WTC11 (cell line): Measurements from ENCODE around the gene ZMPSTE24. TPM values are rescaled to one million over a fixed set of nuclear protein-coding genes. Genes with fewer than 3 reads are reported as not detected.

ENCODE experiments used
- ATAC-seq: fragments of 200-7000 bp; cut with Tn5 transposase; 2 replicates; pipeline ENCODE4 v1.10.0; 2021; ENCODE audit warnings: mild to moderate bottlenecking, moderate library complexity
- Bru-seq: library from RNA; stranded (reverse); fragments of 400-500 nt; gene quantifications from one replicate; lab custom pipeline; 2021; lab: Mats Ljungman, UMichigan
- CTCF ChIA-PET: fragments of 300-600 bp; sonication (Branson Sonifier 250); formaldehyde crosslinking; loops from one replicate; lab custom pipeline; 2021; ENCODE audit warnings: antibody characterized with exemption; lab: Charles Lee
- POLR2A ChIA-PET: fragments of 350-600 bp; sonication (Branson Sonifier 250); formaldehyde crosslinking; loops from one replicate; lab custom pipeline; 2021; ENCODE audit warnings: antibody characterized with exemption; lab: Charles Lee
- DNase-seq: peaks from one replicate; pipeline ENCODE4 v3.0.0; 2021; ENCODE audit warnings: low spot score
- H3K27ac Mint-ChIP-seq: 2 replicates; pipeline ENCODE4 v1.8.0; 2021; ENCODE audit warnings: mixed read lengths
- H3K27me3 Mint-ChIP-seq: 2 replicates; pipeline ENCODE4 v1.8.0; 2021; ENCODE audit warnings: low read depth, mild to moderate bottlenecking, moderate library complexity, mixed read lengths
- H3K36me3 Mint-ChIP-seq: 2 replicates; pipeline ENCODE4 v1.8.0; 2021; ENCODE audit warnings: mixed read lengths
- H3K4me1 Mint-ChIP-seq: 2 replicates; pipeline ENCODE4 v1.8.0; 2022; ENCODE audit warnings: mixed read lengths
- H3K4me3 Mint-ChIP-seq: 2 replicates; pipeline ENCODE4 v1.8.0; 2021; ENCODE audit warnings: mild to moderate bottlenecking, moderate library complexity, mixed read lengths
- H3K9me3 Mint-ChIP-seq: 2 replicates; pipeline ENCODE4 v1.8.0; 2021; ENCODE audit warnings: mixed read lengths
- EMX1 ChIP-seq: fragments of 250-450 bp; sonication (Bioruptor Pico); IDR thresholded peaks from 2 replicates; pipeline ENCODE4 v1.8.0; 2021; ENCODE audit warnings: mild to moderate bottlenecking
- FOXK1 ChIP-seq: sonication (generic); formaldehyde crosslinking; IDR thresholded peaks from 2 replicates; pipeline ENCODE4 v1.8.0; 2022; ENCODE audit warnings: mild to moderate bottlenecking, moderate library complexity, missing genetic modification reagents
- FOXP1 ChIP-seq: sonication (generic); formaldehyde crosslinking; IDR thresholded peaks from 2 replicates; pipeline ENCODE4 v1.8.0; 2022; ENCODE audit warnings: missing genetic modification reagents, mild to moderate bottlenecking, moderate library complexity, borderline replicate concordance
- GRHL2 ChIP-seq: fragments of 250-450 bp; sonication (Bioruptor Pico); IDR thresholded peaks from 2 replicates; pipeline ENCODE4 v1.8.0; 2022; ENCODE audit warnings: mild to moderate bottlenecking, moderate library complexity; ENCODE audit not compliant: insufficient replicate concordance, severe bottlenecking
- JAZF1 ChIP-seq: fragments of 250-450 bp; sonication (Bioruptor Pico); IDR thresholded peaks from 2 replicates; pipeline ENCODE4 v1.9.0; 2021; ENCODE audit warnings: moderate library complexity, mild to moderate bottlenecking, inconsistent platforms
- JUN ChIP-seq: sonication (generic); formaldehyde crosslinking; IDR thresholded peaks from 2 replicates; pipeline ENCODE4 v1.8.0; 2023; ENCODE audit warnings: mild to moderate bottlenecking, missing genetic modification reagents
- MYBL2 ChIP-seq: sonication (generic); formaldehyde crosslinking; IDR thresholded peaks from 2 replicates; pipeline ENCODE4 v1.8.1; 2023; ENCODE audit warnings: mild to moderate bottlenecking, moderate library complexity, missing genetic modification reagents
- NR2C2 ChIP-seq: sonication (generic); formaldehyde crosslinking; IDR thresholded peaks from 2 replicates; pipeline ENCODE4 v1.8.0; 2022; ENCODE audit warnings: mild to moderate bottlenecking, missing genetic modification reagents
- OVOL2 ChIP-seq: fragments of 250-450 bp; sonication (Bioruptor Pico); IDR thresholded peaks from 2 replicates; pipeline ENCODE4 v1.9.0; 2021; ENCODE audit warnings: mild to moderate bottlenecking, borderline replicate concordance
- PRRX2 ChIP-seq: fragments of 250-450 bp; sonication (Bioruptor Pico); IDR thresholded peaks from 2 replicates; pipeline ENCODE4 v1.8.0; 2021; ENCODE audit warnings: mild to moderate bottlenecking
- SMAD3 ChIP-seq: sonication (generic); formaldehyde crosslinking; IDR thresholded peaks from 2 replicates; pipeline ENCODE4 v1.8.0; 2022; ENCODE audit warnings: missing genetic modification reagents, mild to moderate bottlenecking, borderline replicate concordance
- SP1 ChIP-seq: sonication (generic); formaldehyde crosslinking; conservative IDR thresholded peaks from 2 replicates; pipeline ENCODE4 v1.8.1; 2022; ENCODE audit warnings: missing genetic modification reagents
- TCF7 ChIP-seq: sonication (generic); formaldehyde crosslinking; IDR thresholded peaks from 2 replicates; pipeline ENCODE4 v1.8.0; 2022; ENCODE audit warnings: mild to moderate bottlenecking, low read depth, missing genetic modification reagents, moderate library complexity
- ZNF232 ChIP-seq: sonication (generic); formaldehyde crosslinking; IDR thresholded peaks from 2 replicates; pipeline ENCODE4 v1.8.0; 2022; ENCODE audit warnings: mild to moderate bottlenecking, missing genetic modification reagents
- ZNF396 ChIP-seq: fragments of 250-450 bp; sonication (Bioruptor Pico); IDR thresholded peaks from 2 replicates; pipeline ENCODE4 v1.8.0; 2021; ENCODE audit warnings: mild to moderate bottlenecking, moderate library complexity, borderline replicate concordance
- long read RNA-seq, 3 experiments: library from RNA in 1 of 3; library from capped mRNA in 1 of 3; library from polyadenylated mRNA in 1 of 3; unstranded in 2 of 3; stranded (forward) in 1 of 3; transcript quantifications; one replicate each; pipeline ENCODE4 v2.0.0, GENCODE V29; 2021
- total RNA-seq: library from RNA; stranded (reverse); gene quantifications from 3 replicates; pipeline ENCODE4 v1.2.3, GENCODE V29; 2021
- TF ChIP-seq, protein P1 (sequence below): fragments of 250-450 bp; sonication (Bioruptor Pico); IDR thresholded peaks from 2 replicates; pipeline ENCODE4 v1.9.0; 2021; ENCODE audit warnings: mild to moderate bottlenecking, borderline replicate concordance
- TF ChIP-seq, protein P2 (sequence below): fragments of 250-450 bp; sonication (Bioruptor Pico); IDR thresholded peaks from 2 replicates; pipeline ENCODE4 v1.9.0; 2021; ENCODE audit warnings: mild to moderate bottlenecking
- TF ChIP-seq, protein P3 (sequence below): sonication (generic); formaldehyde crosslinking; IDR thresholded peaks from 2 replicates; pipeline ENCODE4 v1.8.1; 2022; ENCODE audit warnings: mild to moderate bottlenecking, moderate library complexity, missing genetic modification reagents
- TF ChIP-seq, protein P4 (sequence below): fragments of 250-450 bp; sonication (Bioruptor Pico); conservative IDR thresholded peaks from 2 replicates; pipeline ENCODE4 v1.9.0; 2021; ENCODE audit warnings: mild to moderate bottlenecking
- TF ChIP-seq, protein P5 (sequence below): sonication (generic); formaldehyde crosslinking; IDR thresholded peaks from 2 replicates; pipeline ENCODE4 v1.8.0; 2023; ENCODE audit warnings: missing genetic modification reagents, mild to moderate bottlenecking, borderline replicate concordance

Gene ZMPSTE24
- total RNA-seq: 27.0 to 31.7 TPM (median 28.9 TPM) in 3 replicates
- percentile 82 among the genes with signal in this experiment for Bru-seq, nascent RNA
- long read RNA-seq, experiment 1, transcript ZMPSTE24-201 (10 exons, 3,108 nt): major isoform, 433 of 496 reads
- long read RNA-seq, experiment 1, partial matches to known transcripts: 23 of 496 reads
- long read RNA-seq, experiment 1, other reads (novel, unspliced or antisense): 36 of 496 reads
- long read RNA-seq, experiment 2, transcript ZMPSTE24-201 (10 exons, 3,108 nt): major isoform, 24 of 47 reads
- long read RNA-seq, experiment 2, partial matches to known transcripts: 7 of 47 reads
- long read RNA-seq, experiment 2, other reads (novel, unspliced or antisense): 16 of 47 reads
- long read RNA-seq, experiment 3, transcript ZMPSTE24-201 (10 exons, 3,108 nt): major isoform, 141 of 152 reads
- long read RNA-seq, experiment 3, partial matches to known transcripts: 2 of 152 reads
- long read RNA-seq, experiment 3, other reads (novel, unspliced or antisense): 9 of 152 reads

DNA sequence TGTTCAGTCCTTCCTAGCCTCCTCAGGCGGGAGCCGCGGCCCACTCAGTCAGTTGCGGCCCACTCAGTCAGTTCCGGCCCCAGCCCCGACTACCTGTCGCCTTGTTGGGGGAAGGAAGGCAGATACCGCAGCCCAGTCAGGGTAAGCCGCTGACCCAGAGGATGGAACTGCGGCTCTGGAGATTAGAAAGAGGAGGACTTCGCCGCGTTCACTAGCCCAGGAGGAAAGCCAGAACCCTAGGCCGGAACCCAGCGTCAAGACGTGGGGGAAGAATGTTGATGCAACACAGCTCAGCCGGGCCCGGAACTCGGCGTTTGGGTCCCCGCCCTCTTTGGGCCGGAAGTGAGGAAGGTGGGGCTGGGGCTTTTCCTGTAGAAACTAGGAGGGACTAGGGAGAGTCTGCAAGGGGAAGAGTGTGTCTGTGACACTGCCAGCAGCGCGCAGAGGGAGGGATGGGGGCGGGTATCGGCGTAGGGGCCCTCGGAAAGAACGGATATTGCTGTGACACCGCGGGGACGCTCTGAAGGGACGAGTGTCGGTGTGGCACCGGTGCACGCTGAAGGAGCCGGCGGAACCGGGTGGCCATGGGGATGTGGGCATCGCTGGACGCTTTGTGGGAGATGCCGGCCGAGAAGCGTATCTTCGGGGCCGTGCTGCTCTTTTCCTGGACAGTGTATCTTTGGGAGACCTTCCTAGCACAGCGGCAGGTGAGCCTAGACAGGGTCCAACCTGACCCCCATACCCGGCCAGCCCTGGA, at the start of gene ZMPSTE24:
TSS of gene ZMPSTE24 (plus strand) at position 549 of the 757 bp plus-strand sequence. CDS start at position 585, 36 bp downstream.
- peak; percentile 97 for DNase-seq
- Mint-ChIP-seq H3K9me3 (no peaks in the 10 kb centered on the region), H3K4me3 (peak within 1 kb of the TSS; percentile 99), H3K27ac (peak within 1 kb of the TSS; percentile 100), H3K27me3 (no peaks in the 10 kb centered on the region), H3K4me1 (peaks cover 6% of the 10 kb centered on the region), H3K36me3 (peaks cover 27% of the 10 kb centered on the region)
- CTCF ChIA-PET: interaction anchor here (1.2 to 1.7 kb wide), 4 partner anchors 57 to 114 kb away, joined by 3 to 12 read pairs (median 6); no protein-coding TSS in a partner anchor
- POLR2A ChIA-PET: interaction anchor here (0.6 to 0.7 kb wide), 3 partner anchors 11 to 276 kb away, joined by 3 to 4 read pairs (median 4); no protein-coding TSS in a partner anchor
- peak; percentile 97 for ATAC-seq
- TF ChIP-seq GRHL2 (no peak), NR2C2 (CRISPR knock-in tag) (no peak), MYBL2 (0 out of 2 replicates have a peak, but pooled peaks have one; percentile 23), FOXP1 (CRISPR knock-in tag) (peak; percentile 30; the same call in 1 of the 2 replicates), EMX1 (CRISPR knock-in tag) (no peak), TCF7 (CRISPR knock-in tag) (no peak), JAZF1 (no peak), SMAD3 (CRISPR knock-in tag) (peak; percentile 57; the same call in 1 of the 2 replicates), FOXK1 (CRISPR knock-in tag) (peak; percentile 89), SP1 (peak; percentile 92), JUN (CRISPR knock-in tag) (peak; percentile 58; the same call in 1 of the 2 replicates), ZNF396 (no peak), ZNF232 (CRISPR knock-in tag) (peak; percentile 90), OVOL2 (no peak), PRRX2 (no peak)
- TF ChIP-seq, protein P1, sequence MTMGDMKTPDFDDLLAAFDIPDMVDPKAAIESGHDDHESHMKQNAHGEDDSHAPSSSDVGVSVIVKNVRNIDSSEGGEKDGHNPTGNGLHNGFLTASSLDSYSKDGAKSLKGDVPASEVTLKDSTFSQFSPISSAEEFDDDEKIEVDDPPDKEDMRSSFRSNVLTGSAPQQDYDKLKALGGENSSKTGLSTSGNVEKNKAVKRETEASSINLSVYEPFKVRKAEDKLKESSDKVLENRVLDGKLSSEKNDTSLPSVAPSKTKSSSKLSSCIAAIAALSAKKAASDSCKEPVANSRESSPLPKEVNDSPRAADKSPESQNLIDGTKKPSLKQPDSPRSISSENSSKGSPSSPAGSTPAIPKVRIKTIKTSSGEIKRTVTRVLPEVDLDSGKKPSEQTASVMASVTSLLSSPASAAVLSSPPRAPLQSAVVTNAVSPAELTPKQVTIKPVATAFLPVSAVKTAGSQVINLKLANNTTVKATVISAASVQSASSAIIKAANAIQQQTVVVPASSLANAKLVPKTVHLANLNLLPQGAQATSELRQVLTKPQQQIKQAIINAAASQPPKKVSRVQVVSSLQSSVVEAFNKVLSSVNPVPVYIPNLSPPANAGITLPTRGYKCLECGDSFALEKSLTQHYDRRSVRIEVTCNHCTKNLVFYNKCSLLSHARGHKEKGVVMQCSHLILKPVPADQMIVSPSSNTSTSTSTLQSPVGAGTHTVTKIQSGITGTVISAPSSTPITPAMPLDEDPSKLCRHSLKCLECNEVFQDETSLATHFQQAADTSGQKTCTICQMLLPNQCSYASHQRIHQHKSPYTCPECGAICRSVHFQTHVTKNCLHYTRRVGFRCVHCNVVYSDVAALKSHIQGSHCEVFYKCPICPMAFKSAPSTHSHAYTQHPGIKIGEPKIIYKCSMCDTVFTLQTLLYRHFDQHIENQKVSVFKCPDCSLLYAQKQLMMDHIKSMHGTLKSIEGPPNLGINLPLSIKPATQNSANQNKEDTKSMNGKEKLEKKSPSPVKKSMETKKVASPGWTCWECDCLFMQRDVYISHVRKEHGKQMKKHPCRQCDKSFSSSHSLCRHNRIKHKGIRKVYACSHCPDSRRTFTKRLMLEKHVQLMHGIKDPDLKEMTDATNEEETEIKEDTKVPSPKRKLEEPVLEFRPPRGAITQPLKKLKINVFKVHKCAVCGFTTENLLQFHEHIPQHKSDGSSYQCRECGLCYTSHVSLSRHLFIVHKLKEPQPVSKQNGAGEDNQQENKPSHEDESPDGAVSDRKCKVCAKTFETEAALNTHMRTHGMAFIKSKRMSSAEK (CRISPR knock-in tag): no peak
- TF ChIP-seq, protein P2, sequence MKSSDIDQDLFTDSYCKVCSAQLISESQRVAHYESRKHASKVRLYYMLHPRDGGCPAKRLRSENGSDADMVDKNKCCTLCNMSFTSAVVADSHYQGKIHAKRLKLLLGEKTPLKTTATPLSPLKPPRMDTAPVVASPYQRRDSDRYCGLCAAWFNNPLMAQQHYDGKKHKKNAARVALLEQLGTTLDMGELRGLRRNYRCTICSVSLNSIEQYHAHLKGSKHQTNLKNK (CRISPR knock-in tag): no peak
- TF ChIP-seq, protein P3, sequence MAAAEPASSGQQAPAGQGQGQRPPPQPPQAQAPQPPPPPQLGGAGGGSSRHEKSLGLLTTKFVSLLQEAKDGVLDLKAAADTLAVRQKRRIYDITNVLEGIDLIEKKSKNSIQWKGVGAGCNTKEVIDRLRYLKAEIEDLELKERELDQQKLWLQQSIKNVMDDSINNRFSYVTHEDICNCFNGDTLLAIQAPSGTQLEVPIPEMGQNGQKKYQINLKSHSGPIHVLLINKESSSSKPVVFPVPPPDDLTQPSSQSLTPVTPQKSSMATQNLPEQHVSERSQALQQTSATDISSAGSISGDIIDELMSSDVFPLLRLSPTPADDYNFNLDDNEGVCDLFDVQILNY (CRISPR knock-in tag): no peak; the same call in 1 of the 2 replicates
- TF ChIP-seq, protein P4, sequence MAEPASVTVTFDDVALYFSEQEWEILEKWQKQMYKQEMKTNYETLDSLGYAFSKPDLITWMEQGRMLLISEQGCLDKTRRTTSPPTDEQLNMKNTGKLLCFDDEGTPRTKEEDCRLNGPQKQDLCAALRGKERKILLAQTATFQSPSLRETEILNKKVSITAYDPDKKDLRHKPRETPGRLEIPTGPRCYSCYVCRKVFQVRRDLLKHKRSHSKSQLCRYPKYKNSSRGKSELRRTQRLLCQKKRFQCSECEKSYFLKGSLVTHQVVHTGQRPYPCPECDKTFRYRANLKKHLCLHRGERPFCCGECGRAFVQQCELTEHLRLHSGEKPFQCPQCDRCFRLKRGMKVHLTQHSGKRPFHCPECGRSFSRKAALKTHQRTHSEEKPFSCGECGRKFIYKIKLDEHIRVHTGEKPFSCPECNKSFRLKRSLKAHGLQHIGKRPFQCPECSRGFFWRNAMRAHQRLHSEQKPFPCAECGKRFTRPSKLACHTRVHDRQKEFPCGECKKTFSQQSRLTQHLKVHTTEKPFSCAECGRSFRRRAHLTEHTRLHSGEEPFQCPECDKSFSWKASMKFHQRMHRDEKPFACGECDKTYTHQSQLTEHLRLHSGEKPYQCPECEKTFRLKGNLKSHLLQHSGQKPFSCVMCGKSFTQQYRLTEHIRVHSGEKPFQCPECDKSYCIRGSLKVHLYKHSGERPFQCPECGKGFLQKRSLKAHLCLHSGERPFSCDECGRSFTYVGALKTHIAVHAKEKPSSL (CRISPR knock-in tag): no peak
- TF ChIP-seq, protein P5, sequence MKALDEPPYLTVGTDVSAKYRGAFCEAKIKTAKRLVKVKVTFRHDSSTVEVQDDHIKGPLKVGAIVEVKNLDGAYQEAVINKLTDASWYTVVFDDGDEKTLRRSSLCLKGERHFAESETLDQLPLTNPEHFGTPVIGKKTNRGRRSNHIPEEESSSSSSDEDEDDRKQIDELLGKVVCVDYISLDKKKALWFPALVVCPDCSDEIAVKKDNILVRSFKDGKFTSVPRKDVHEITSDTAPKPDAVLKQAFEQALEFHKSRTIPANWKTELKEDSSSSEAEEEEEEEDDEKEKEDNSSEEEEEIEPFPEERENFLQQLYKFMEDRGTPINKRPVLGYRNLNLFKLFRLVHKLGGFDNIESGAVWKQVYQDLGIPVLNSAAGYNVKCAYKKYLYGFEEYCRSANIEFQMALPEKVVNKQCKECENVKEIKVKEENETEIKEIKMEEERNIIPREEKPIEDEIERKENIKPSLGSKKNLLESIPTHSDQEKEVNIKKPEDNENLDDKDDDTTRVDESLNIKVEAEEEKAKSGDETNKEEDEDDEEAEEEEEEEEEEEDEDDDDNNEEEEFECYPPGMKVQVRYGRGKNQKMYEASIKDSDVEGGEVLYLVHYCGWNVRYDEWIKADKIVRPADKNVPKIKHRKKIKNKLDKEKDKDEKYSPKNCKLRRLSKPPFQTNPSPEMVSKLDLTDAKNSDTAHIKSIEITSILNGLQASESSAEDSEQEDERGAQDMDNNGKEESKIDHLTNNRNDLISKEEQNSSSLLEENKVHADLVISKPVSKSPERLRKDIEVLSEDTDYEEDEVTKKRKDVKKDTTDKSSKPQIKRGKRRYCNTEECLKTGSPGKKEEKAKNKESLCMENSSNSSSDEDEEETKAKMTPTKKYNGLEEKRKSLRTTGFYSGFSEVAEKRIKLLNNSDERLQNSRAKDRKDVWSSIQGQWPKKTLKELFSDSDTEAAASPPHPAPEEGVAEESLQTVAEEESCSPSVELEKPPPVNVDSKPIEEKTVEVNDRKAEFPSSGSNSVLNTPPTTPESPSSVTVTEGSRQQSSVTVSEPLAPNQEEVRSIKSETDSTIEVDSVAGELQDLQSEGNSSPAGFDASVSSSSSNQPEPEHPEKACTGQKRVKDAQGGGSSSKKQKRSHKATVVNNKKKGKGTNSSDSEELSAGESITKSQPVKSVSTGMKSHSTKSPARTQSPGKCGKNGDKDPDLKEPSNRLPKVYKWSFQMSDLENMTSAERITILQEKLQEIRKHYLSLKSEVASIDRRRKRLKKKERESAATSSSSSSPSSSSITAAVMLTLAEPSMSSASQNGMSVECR: peak; percentile 86; the same call in 1 of the 2 replicates
